Measurements from ENCODE around the gene MYO5A.
"Not testable (repeated sequence)": the region's sequence is repeated elsewhere in the genome, so short reads cannot be mapped to it uniquely, and the experiment has no call there.

The MYO5A gene

GRCh38 chr15:52515343-52515742 is 13.3 kb downstream of the MYO5A start:
- in situ Hi-C loops (cut with MboI; ENCODE audit: low pct_unique_long_range_greater_than_20kb, low sequenced_read_pairs, unreplicated experiment), result no loop called here
- no peak for TF ChIP-seq CTCF (IDR thresholded peaks at IDR 0.05; ENCODE audit: extremely low read depth, insufficient read depth, missing control alignments)
- no peak for DNase-seq (ENCODE audit: low spot score)

GRCh38 chr15:52514482-52514881 is 14.2 kb downstream of the MYO5A start:
- in situ Hi-C loops (cut with MboI; ENCODE audit: low pct_unique_long_range_greater_than_20kb, low sequenced_read_pairs, unreplicated experiment), result no loop called here
- DNase-seq (ENCODE audit: low spot score), result no peak
- no peak for TF ChIP-seq CTCF (IDR thresholded peaks at IDR 0.05; ENCODE audit: extremely low read depth, insufficient read depth, missing control alignments)

- DNase-seq (ENCODE audit: low spot score); in situ Hi-C loops (cut with MboI; ENCODE audit: low pct_unique_long_range_greater_than_20kb, low sequenced_read_pairs, unreplicated experiment): not testable (repeated sequence)
These were observed 15.8 kb downstream of the MYO5A start for GRCh38 chr15:52512869-52513268.

- DNase-seq (ENCODE audit: low spot score), result no peak
- in situ Hi-C loops (cut with MboI; ENCODE audit: low pct_unique_long_range_greater_than_20kb, low sequenced_read_pairs, unreplicated experiment), result no loop called here
- TF ChIP-seq CTCF (IDR thresholded peaks at IDR 0.05; ENCODE audit: extremely low read depth, insufficient read depth, missing control alignments), result no peak
These were observed 17.6 kb downstream of the MYO5A start for GRCh38 chr15:52511084-52511483.

- no peak for TF ChIP-seq CTCF (IDR thresholded peaks at IDR 0.05; ENCODE audit: extremely low read depth, insufficient read depth, missing control alignments)
These were observed 19.0 kb downstream of the MYO5A start for GRCh38 chr15:52509500-52510245.

GRCh38 chr15:52506549-52506948 is 22.1 kb downstream of the MYO5A start:
- in situ Hi-C loops (cut with MboI; ENCODE audit: low pct_unique_long_range_greater_than_20kb, low sequenced_read_pairs, unreplicated experiment), result no loop called here
- DNase-seq (ENCODE audit: low spot score), result no peak
- no peak for TF ChIP-seq CTCF (IDR thresholded peaks at IDR 0.05; ENCODE audit: extremely low read depth, insufficient read depth, missing control alignments)

More at GRCh38 chr15:52509500-52510245, 19.0 kb downstream of the MYO5A start:
- DNase-seq (ENCODE audit: low spot score), result no peak
- in situ Hi-C loops (cut with MboI; ENCODE audit: low pct_unique_long_range_greater_than_20kb, low sequenced_read_pairs, unreplicated experiment), result no loop called here

- no peak for DNase-seq (ENCODE audit: low spot score)
- no peak for TF ChIP-seq CTCF (IDR thresholded peaks at IDR 0.05; ENCODE audit: extremely low read depth, insufficient read depth, missing control alignments)
- in situ Hi-C loops (cut with MboI; ENCODE audit: low pct_unique_long_range_greater_than_20kb, low sequenced_read_pairs, unreplicated experiment), result no loop called here
These were observed 23.5 kb downstream of the MYO5A start for GRCh38 chr15:52505151-52505550.

Data from GM13977 (cell line).